Measurements from ENCODE around the gene FRRS1L.
A peak's percentile ranks its signal among the peaks of the same experiment; 100 is the strongest.

The FRRS1L gene

DNA sequence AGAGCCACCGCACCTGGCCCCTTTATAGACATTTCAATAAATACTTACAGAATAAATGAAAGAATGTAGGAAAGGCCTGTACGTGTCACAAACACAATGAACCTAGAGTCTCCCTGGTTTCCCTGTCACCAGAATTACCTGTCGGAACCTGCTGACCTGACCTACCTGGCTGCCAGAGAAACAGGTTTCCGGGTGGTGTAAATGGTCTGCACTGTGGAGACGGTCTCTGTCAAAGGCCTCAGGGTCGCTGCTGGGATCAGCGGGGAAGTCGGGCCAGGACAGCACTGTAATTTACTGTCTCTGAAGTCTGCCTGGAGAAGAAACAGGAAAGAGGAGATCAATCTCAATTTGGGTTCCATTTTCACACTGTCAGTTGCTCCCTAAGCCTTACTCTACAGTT lies 9.3 kb upstream of the FRRS1L start:
- DNase-seq = no peak

DNA sequence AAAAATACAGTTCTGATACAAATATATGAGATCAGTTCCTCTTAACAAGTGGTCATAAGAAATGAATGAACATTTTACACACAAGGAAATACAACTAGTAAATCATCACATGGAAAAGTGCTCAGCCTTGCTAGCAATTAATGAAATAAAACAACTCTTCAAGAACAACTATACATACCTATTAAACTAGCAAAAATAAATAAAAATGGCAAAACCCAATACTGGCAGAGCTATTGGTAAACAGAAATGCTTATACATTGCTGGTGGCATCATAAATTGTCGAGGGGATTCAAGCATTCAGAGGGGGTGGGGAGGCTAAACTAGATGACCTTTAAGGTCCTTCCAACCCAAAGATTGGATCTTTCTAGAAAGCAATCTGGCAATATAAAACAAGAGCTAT lies 5.9 kb upstream of the FRRS1L start:
- no peak for DNase-seq

DNA sequence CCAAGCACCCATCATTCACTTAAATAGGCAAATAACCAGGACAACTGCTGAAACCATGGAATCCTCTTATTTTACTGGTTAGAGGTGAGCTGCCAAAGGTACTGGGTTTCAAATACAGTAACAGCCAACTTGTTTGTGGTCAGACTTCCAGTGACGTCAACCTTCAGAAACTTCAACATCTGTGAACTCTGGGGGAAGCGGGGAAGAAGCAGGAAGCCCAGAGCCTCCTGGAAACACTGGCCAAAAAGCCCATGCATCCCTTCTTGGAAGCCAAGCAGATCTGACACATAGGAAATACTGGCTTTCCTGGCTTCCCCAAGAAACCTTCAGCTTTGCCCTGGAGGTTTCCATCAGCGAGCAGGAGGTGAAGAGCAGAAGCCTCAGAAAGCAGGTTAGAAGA lies 4.9 kb upstream of the FRRS1L start:
- peak; percentile 34 for DNase-seq

DNA sequence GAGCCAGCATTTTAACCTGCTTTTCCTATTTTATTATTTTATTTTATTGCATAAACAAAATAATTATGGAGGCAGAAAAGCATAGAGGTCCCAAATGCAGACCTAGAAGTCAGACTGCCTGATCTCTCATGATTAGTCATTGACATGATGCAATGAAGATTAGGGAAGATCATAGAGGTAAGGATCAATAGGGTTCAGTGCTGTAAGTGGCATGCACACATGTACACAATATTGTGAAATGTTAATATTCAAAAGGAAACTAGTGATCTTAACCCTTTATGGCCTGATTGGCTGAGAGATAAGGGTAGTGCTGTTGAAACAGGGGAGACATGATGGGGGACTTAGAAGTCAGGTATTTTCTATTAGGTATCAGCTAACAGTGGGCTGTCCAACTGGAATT lies 1.1 kb upstream of the FRRS1L start:
- no peak for DNase-seq

DNA sequence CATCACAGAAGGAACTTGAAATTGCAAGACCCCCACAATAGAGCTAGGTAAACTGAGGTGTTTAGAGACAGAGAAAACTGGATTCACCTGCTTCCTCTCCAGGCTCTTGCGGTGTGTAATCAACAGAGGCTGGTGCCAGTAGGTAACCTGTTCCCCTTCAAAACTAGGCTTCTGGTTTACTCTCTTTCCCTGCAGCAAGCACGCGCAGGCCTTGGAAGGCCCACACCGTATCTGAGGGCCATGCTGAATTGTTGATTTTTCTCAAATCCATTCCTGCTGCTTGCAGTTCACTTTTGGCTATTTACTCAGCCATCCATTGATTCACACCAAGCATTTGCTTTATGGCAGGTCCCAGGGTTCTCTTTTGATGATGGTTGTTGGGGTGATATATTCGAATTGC lies 667 bp upstream of the FRRS1L start:
- DNase-seq = no peak

DNA sequence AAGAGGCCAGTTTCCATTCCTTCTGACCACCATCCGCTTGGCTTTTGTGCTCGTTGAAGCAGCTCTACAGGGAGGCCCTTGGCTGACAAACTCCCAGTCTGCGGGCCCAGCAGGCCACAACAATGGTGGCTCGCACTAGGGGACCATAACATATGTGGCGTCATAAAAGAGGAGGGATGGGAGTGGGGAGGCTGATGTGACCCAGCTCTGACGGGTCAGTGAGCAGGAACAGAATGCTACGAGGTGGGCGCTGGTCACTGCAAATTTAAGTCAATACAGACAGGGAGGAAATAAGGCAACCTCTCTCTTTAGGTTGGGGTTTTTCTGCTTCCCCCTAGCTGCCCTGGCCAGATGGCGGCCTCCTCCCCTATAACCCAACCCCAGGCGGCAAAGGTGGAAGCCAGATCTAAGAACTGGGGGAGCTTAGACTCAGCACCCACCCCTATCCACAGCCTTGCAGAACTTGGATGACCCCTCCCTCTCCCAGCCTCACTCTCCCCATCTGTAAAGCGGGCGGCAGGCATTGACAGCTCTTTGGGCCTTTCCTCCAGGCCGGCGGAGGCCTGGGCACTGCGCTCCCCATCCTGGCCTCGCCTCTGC lies 778 bp downstream of the FRRS1L start:
- no peak for DNase-seq

DNA sequence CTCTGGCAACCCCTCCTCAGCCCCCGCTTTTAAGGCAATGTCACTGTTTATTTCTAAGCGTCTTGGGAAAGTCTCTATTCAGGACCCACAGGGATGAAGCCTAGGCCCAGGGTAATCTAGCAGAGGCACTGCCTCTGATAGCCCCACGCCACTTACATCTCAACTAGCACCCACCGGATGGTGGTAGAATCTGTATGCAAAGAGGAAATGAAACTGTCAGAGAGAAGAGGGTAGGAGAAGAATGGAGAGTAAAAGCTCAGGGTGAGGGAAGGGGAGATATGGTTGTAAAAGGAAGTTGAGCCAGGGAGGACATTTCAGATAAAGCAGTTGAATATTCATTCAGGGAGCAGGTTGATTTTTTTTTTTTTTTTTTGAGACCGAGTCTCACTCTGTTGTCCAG lies 3.0 kb downstream of the FRRS1L start:
- DNase-seq = no peak

DNA sequence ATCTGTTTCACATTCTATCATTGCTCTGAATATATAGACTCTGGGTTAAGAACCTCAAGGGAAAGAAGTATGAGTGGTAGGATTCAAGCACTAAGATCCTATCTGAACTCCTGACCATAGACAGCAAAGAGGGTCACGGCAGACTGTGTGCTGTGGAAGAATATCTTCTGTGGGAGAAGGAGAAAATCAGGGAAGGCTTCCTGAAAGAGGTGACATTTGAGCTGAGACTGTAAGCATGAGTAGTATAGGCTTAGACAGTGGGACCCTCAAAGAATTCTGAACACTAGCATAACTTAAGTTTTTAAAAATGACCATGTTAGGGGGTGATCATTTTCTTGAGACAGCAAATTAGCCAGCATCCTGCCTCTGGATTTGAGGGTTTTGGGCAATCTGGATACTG lies 3.9 kb downstream of the FRRS1L start:
- DNase-seq = no peak

DNA sequence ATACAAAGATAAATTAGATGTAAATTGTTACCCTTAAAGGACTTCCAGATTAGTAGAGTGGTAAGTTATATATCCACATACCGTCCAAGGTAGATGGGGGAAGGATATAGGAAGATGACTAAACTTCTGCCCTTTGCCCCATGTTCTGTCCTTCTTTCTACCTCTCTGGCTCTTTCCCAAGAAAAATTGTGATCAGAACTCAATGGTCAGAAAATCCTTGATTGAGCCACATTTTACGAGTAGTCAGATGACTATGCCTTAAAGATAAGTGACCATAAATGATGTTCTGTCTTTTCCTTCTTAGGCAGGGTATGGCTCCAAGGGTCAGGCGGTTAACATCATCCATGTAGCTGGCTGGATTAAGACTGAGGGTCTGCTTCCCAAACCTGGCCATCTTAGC lies 4.4 kb downstream of the FRRS1L start:
- DNase-seq = no peak

DNA sequence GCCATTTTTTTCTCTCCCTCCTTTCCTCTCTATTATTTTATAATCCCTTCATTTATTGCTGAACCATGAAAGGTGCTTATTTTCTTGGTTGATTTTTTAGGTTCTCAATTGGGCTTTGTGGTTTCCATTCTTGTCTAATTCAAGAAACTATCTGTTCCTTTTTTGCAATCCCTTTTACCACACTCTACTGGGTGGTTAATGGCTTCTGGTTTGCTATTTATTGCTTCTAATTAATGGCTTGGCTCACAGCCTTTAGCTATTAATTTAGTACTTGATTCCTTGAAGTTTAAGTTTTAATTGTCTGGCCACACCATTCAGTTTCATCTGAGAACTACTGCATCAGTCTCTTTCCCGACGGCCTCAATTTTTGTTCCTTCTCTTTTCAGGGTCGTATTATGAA lies 5.6 kb downstream of the FRRS1L start:
- DNase-seq = no peak

DNA sequence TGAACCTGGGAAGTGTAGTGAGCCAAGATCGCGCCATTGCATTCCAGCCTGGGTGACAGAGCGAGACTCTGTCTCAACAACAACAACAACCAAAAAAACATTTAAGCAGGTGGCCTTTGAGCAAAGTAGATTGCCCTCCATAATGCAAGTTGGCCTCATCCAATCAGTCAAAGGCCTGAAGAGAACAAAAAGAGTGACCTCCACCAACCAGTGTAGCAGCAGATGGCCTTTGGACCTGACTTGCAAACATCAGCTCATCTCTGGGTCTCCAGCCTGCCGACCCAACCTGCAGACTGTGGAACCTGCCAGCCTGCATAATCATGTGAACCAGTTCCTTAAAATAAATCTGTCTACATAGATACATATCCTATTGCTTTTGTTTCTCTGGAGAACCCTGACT lies 7.5 kb downstream of the FRRS1L start:
- DNase-seq = no peak

DNA sequence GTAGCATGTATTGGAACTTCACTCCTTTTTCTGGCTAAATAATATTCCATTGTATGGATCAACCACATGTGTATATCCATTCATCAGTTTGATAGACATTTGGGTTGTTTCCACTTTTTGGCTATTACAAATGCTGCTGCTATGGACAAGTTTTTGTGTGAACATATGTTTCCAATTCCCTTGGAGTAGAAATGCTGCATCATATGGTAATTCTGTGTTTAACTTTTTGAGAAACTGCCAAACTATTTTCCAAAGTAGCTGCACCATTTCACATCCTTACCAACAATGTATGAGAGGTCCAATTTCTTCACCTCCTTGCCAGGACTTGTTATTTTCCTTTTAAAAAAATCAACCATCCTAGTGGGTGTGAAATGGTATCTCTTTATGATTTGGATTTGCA lies 8.4 kb downstream of the FRRS1L start:
- DNase-seq = no peak

DNA sequence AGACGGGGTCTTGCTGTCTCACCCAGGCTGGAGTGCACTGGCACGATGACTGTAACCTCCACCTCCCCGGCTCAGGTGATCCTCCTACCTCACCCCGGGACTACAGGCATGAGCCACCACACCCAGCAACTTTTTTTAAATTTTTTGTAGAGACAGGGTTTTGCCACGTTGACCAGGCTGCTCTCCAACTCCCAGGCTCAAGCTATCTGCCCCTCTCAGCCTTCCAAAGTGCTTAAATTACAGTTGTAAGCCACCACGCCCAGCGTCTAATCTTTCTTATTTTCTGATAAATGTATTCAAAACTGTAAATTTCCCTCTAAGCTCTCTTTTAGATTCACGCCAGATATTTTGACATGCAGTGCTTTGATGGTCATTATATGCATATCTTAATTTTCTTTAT lies 10.3 kb downstream of the FRRS1L start:
- no peak for DNase-seq

DNA sequence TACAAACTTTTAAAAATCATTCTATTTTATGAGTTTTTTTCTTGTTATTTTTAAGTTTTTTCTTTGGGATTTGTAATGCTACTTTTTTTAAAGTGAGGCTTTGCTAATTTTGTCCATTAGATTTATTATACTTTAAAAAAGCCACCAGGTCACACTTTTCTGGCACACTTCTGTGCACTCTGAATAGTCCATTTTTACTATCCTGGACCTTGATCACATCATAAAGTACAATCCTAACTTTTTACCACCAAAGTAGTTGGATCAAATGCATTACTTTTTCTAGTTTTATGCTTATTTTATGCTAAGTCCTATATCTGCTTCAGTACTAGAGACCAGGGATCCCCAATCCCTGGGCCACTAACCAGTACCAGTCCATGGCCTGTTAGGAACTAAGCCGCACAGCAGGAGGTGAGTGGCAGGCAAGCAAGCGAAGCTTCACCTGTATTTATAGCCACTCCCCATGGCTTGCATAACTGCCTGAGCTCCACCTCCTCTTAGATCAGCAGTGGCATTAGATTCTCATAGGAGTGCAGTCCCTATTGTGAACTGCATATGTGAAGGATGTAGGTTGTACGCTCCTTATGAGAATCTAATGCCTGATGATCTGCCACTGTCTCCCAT lies 16.0 kb downstream of the FRRS1L start:
- DNase-seq = no peak

DNA sequence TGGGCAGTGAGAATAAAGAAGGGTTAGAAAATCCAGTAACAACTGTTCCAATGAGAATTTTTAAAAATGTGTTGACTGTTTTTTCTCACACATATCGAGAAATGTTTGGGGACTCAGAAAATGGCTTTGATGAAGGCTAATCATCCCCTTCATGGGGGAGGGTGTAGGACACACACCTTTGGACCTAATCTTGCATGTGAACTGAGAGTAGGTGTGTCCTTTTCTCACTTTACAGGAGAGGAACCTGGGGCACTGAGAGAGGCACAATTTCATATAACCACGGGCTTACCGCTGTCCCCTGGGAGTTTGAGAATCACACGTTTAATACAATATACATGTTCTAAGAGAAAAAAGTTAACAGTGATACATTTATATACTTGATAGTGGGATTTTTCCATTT lies 17.3 kb downstream of the FRRS1L start:
- no peak for DNase-seq

DNA sequence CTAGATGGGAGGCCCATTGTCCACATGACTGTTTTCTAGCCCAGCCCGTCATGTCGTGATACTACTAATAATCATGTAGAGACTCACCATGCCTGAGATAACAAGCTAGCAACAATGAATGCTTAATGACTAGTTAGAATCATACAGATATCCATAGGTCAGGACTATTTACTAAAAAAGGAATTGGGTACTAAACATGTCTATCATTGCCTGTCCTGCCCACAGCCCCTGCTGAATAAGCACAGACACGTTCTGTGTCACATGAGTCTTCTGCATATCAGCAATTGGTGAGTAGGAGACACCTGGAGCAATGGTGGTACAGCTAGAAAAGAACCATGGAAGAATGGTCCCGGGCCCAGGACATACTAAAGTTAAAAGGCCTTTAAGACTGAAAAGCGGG lies 18.0 kb downstream of the FRRS1L start:
- DNase-seq = no peak

DNA sequence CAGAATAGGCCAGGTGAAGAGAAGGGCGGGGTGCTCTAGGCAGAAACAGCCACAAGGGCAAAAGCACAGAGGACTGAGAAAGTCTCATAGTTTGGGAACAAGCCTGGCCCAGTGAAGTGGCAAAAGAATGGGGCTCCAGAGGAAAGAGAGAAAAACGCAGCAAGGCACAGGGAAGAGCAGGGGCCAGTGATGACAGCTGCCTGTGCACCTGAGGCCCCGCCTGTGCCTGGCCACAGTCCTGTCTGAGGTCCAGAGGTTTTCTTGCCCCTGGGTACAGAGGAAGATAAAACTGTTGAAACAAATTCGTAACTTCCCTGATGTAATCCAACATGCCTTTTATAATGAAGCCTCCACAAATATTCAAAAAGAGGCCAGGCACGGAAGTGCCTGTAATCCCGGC lies 22.0 kb downstream of the FRRS1L start:
- DNase-seq = no peak

DNA sequence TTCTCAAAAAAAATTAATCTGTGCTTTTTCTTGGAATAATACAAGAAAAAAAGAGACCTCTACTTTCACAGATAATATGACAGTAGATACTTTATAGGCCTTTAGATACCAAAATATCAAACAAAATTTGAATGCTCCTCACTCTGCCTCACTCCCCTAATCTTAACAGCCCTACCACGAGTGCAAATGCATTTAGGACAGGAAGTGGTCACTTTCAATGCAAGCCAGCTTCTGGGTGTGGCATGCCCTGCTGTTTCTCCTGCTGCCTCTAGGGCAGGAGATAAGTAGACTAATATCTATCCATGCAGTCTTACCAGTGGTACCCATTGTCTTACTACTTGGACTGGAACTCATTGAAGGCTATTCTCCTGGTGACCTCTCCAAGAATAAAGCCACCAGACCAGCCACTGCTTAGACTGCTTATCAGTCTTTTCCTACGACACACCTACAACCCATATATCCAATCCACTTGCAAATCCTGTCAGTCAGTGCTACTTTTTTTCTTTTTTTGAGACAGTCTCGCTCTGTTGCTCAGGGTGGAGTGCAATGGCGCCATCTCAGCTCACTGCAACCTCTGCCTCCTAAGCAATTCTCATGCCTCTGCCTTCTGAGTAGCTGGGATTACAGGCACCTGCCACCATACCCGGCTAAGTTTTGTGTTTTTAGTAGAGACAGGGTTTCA lies 23.0 kb downstream of the FRRS1L start:
- peak; percentile 70 for DNase-seq

DNA sequence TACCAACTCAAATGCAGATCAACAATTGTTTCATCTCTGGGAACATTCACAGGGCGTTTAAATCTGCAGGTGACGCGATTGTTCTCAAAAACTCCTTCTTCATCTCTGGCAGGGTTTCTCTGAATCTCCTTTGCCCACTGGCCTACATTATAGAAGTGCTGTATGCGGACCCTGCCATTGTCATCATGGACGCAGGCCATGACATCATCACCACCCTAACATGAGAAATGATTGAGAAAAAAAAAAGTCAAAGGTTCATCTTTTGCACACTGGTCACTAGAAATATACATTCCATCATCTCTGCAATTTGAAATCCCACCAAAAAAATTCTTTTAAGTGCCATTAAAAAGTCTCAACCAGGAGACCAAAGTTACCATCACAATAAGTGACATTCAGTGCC lies 25.7 kb downstream of the FRRS1L start:
- DNase-seq = no peak

DNA sequence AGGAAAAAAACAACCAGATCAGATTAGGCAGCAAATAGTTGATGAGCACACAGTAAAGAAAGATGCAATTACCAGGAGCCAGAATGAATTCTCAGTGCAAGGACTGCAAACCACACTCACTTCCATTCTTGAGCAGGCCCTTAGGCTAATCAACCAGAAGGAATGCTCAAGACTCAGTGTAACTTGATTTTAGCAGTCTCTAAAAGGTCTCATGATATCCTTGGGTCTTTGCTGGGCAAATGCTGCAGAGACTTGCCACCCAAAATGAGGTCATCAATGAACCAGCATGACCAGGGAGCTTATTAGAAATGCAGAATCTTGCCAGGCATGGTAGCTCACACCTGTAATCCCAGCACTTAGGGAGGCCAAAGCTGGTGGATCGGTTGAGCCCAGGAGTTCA lies 27.2 kb downstream of the FRRS1L start:
- no peak for DNase-seq

DNA sequence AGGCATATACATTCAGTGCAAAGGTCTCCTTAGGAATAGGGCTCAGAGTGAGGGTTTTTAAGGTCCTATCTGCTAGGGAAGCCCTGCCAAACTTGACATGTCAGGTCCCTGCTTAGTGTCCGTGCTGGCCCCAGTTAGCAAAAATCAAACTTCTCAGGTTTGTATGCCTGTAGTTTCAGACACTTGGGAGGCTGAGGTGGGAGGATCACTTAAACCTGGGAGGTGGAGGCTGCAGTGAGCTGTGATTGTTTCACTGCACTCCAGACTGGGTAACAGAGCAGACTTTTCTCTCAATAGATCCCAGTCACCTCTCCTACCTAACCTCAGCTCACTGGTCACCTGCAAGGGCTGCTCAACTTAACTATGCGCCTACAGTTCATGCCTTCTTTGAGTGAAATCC lies 28.6 kb downstream of the FRRS1L start:
- DNase-seq = no peak

DNA sequence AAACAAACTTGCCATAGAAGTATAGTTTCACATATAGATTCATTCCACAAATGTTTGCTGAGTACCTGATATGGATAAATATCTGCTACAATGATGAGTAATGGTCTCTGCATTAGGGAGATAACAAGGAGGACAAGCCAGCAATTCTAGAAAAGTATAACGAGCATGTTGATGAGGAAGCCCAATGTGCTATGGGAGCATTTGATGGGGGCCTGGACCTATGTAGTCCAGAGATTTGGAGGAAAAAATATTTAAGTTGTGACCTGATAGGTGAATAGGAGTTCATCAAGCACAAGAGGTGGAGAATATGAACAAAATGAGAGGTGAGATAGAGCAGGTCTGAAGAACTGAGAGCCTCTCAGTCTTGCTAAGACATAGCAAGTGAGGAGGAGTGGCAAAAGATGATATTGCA lies 32.9 kb downstream of the FRRS1L start:
- no peak for DNase-seq

DNA sequence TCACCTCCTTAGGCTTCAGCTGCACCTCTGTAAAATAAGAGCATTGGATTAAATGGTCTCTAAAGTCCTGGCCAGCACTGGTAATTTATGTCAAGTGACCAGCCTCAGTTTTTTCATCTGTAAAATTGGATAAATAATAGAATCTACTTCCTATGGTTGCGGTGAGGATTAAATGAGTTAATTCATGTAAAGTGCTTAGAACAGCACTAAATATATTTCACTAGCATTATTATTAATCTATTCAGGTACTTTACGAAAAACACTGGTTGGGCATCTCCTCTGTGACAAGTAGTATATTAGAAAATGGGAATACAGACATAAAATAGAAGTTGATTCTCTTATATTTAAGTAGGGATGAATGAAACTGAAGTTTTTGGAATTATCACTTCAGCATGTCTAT lies 33.5 kb downstream of the FRRS1L start:
- no peak for DNase-seq

DNA sequence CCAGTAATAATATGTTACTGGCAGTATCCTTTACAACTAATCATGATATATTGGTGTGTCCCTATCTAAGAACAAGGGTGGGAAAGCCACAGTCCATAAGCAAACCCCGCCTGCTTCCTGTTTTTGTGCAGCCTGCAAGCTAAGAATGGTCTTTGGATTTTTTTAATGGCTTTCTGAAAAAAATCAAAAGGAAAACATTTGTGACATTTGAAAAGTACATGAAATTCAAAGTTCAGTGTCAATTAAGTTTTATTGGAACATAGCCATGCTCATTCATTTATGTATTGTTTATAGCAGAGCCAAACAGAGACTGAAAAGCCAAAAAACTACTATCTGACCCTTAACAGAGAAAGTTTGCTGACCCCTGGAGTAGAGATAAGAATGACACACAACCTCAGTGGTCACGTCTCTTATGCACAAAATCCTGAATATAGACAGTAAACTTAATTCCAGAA lies 34.5 kb downstream of the FRRS1L start:
- no peak for DNase-seq

Measured in HCEC 1CT (cell line).